IMR-90 (cell line): Measurements from ENCODE around the gene C8A. TPM values are rescaled to one million over a fixed set of nuclear protein-coding genes. Genes with fewer than 3 reads are reported as not detected.
A peak's percentile ranks its signal among the peaks of the same experiment; 100 is the strongest.

ENCODE experiments used
- ATAC-seq: fragments of 200-7000 bp; cut with Tn5 transposase; 2 replicates; pipeline ENCODE4 v1.9.1; 2020; ENCODE audit warnings: low read depth, mild to moderate bottlenecking, moderate library complexity
- BruUV-seq: library from RNA; stranded (reverse); fragments of 400-500 nt; replicated peaks from 2 replicates; lab custom pipeline; 2021; lab: Mats Ljungman, UMichigan
- CTCF ChIA-PET: fragments of 300-600 bp; formaldehyde crosslinking; extraction: SDS; loops from one replicate; lab custom pipeline; 2021; ENCODE audit warnings: antibody characterized with exemption; lab: Yijun Ruan, JAX
- POLR2A ChIA-PET: fragments of 300-600 bp; sonication (Branson Sonifier 250); formaldehyde crosslinking; loops from one replicate; lab custom pipeline; 2022; ENCODE audit warnings: antibody characterized with exemption; ENCODE audit not compliant: unreplicated experiment; lab: Charles Lee
- DNase-seq: peaks from one replicate; pipeline ENCODE4 v3.0.0; 2013
- H2AFZ ChIP-seq: replicated peaks from 2 replicates; pipeline ENCODE3; 2013; ENCODE audit warnings: low read length, mild to moderate bottlenecking; ENCODE audit not compliant: poor library complexity
- H2AK5ac ChIP-seq: 2 replicates; pipeline ENCODE4 v1.6.1; 2013; ENCODE audit warnings: low read depth, low read length, inconsistent platforms
- H2AK9ac ChIP-seq: replicated peaks from 2 replicates; pipeline ENCODE3; 2013; ENCODE audit warnings: mild to moderate bottlenecking, low read depth, low read length, moderate library complexity; ENCODE audit not compliant: poor library complexity
- H2BK120ac ChIP-seq: 2 replicates; pipeline ENCODE4 v1.6.1; 2013; ENCODE audit warnings: low read depth, low read length, inconsistent platforms
- H2BK15ac ChIP-seq: 3 replicates; pipeline ENCODE4 v1.6.1; 2013; ENCODE audit warnings: low read depth, low read length, inconsistent platforms
- H2BK20ac ChIP-seq: 2 replicates; pipeline ENCODE4 v1.6.1; 2013; ENCODE audit warnings: low read depth, mild to moderate bottlenecking, inconsistent platforms, low read length, moderate library complexity
- H2BK5ac ChIP-seq: 2 replicates; pipeline ENCODE4 v1.6.1; 2013; ENCODE audit warnings: mild to moderate bottlenecking, low read depth, low read length, inconsistent platforms; ENCODE audit not compliant: poor library complexity, severe bottlenecking
- H3K14ac ChIP-seq: replicated peaks from 2 replicates; pipeline ENCODE4 v1.6.1; 2013; ENCODE audit warnings: low read depth, low read length, inconsistent platforms
- H3K18ac ChIP-seq: 2 replicates; pipeline ENCODE4 v1.6.1; 2013; ENCODE audit warnings: low read depth, low read length, control low read depth
- H3K23ac ChIP-seq: 2 replicates; pipeline ENCODE4 v1.6.1; 2013; ENCODE audit warnings: low read depth, low read length, inconsistent platforms
- H3K27ac ChIP-seq: 2 replicates; pipeline ENCODE4 v1.5.1; 2013; ENCODE audit warnings: mild to moderate bottlenecking, control low read depth, low read length; ENCODE audit not compliant: insufficient read depth
- H3K27me3 ChIP-seq: 2 replicates; pipeline ENCODE4 v1.6.1; 2013; ENCODE audit warnings: low read length; ENCODE audit not compliant: control insufficient read depth, insufficient read depth
- H3K36me3 ChIP-seq: 2 replicates; pipeline ENCODE4 v1.6.1; 2013; ENCODE audit warnings: low read length, mixed read lengths; ENCODE audit not compliant: control insufficient read depth, insufficient read depth
- H3K4ac ChIP-seq: 2 replicates; pipeline ENCODE4 v1.6.1; 2013; ENCODE audit warnings: low read depth, low read length, inconsistent platforms
- H3K4me1 ChIP-seq: 2 replicates; pipeline ENCODE4 v1.6.1; 2013; ENCODE audit warnings: low read length, mixed read lengths; ENCODE audit not compliant: control insufficient read depth, insufficient read depth
- H3K4me2 ChIP-seq: 2 replicates; pipeline ENCODE4 v1.6.1; 2013; ENCODE audit warnings: low read depth, mild to moderate bottlenecking, control low read depth, low read length, moderate library complexity
- H3K4me3 ChIP-seq: 2 replicates; pipeline ENCODE4 v1.5.1; 2013; ENCODE audit warnings: low read depth, mild to moderate bottlenecking, control low read depth, low read length, moderate library complexity; ENCODE audit not compliant: insufficient read depth
- H3K56ac ChIP-seq: 2 replicates; pipeline ENCODE4 v1.6.1; 2013; ENCODE audit warnings: low read length, inconsistent platforms; ENCODE audit not compliant: insufficient read depth; ENCODE audit errors: extremely low read depth
- H3K79me1 ChIP-seq, 2 experiments: 2 replicates each; pipeline ENCODE4 v1.6.1; 2013; ENCODE audit warnings: low read length in 2 of 2, inconsistent platforms in 1 of 2, low read depth in 1 of 2
- H3K9ac ChIP-seq: 2 replicates; pipeline ENCODE4 v1.6.1; 2013; ENCODE audit warnings: low read depth, low read length, control low read depth
- H3K9me1 ChIP-seq: 2 replicates; pipeline ENCODE4 v1.6.1; 2013; ENCODE audit warnings: low read length, inconsistent platforms; ENCODE audit not compliant: insufficient read depth
- H3K9me3 ChIP-seq: 2 replicates; pipeline ENCODE4 v1.6.1; 2013; ENCODE audit warnings: low read length; ENCODE audit not compliant: control insufficient read depth, insufficient read depth
- H4K20me1 ChIP-seq: 2 replicates; pipeline ENCODE4 v1.6.1; 2013; ENCODE audit warnings: low read length, inconsistent platforms; ENCODE audit not compliant: insufficient read depth
- H4K5ac ChIP-seq: 2 replicates; pipeline ENCODE4 v1.6.1; 2013; ENCODE audit warnings: mild to moderate bottlenecking, low read depth, low read length, control low read depth
- H4K8ac ChIP-seq, 2 experiments: 2 replicates each; pipeline ENCODE4 v1.6.1; 2013; ENCODE audit warnings: low read depth in 2 of 2, low read length in 2 of 2, control low read depth in 1 of 2, inconsistent platforms in 1 of 2
- H4K91ac ChIP-seq: 2 replicates; pipeline ENCODE4 v1.6.1; 2013; ENCODE audit warnings: low read depth, low read length, inconsistent platforms; ENCODE audit not compliant: insufficient read depth
- FOS ChIP-seq: fragments of 150-350 bp; IDR thresholded peaks from 2 replicates; pipeline ENCODE4 v1.6.1; 2016; ENCODE audit warnings: low read depth, low read length
- WGBS, 2 experiments: methylation state at CpG; one replicate each; pipeline versions ENCODE4 v1.1.5 to v1.1.7; 2013; ENCODE audit warnings: missing lambda C conversion rate in 2 of 2; ENCODE audit not compliant: insufficient read length in 1 of 2; ENCODE audit errors: extremely low coverage in 2 of 2; 5-methylcytosine and 5-hydroxymethylcytosine counted together
- dilution Hi-C: fragments of 300-500 bp; cut with HindIII; formaldehyde crosslinking; loops from one replicate; pipeline ENCODE4 v1.14.3; 2018; ENCODE audit warnings: low sequenced_read_pairs; ENCODE audit not compliant: unreplicated experiment
- in situ Hi-C: fragments of 300-500 bp; cut with MboI; formaldehyde crosslinking; loops from 3 replicates; pipeline ENCODE4 v1.14.3; 2019; ENCODE audit warnings: low sequenced_read_pairs, inconsistent platforms, mixed read lengths
- intact Hi-C: fragments of 100-400 bp; cut with micrococcal nuclease; formaldehyde crosslinking; loops from 2 replicates; pipeline ENCODE4 v1.10.0; 2022
- polyA plus RNA-seq, 3 experiments: library from polyadenylated mRNA; depleted of rRNA; stranded (reverse); fragments of >200 nt; gene quantifications; 2 replicates each; pipeline ENCODE4 v1.2.3, GENCODE V29; 2012; ENCODE audit warnings: low replicate concordance in 1 of 3
- total RNA-seq: library from RNA; depleted of rRNA; stranded (reverse); fragments of >200 nt; gene quantifications from 2 replicates; pipeline ENCODE4 v1.2.3, GENCODE V29; 2012

Gene C8A
- total and polyA plus RNA-seq, 2 of the 4 experiments (the other 2 are of a cell fraction), result not detected

DNA sequence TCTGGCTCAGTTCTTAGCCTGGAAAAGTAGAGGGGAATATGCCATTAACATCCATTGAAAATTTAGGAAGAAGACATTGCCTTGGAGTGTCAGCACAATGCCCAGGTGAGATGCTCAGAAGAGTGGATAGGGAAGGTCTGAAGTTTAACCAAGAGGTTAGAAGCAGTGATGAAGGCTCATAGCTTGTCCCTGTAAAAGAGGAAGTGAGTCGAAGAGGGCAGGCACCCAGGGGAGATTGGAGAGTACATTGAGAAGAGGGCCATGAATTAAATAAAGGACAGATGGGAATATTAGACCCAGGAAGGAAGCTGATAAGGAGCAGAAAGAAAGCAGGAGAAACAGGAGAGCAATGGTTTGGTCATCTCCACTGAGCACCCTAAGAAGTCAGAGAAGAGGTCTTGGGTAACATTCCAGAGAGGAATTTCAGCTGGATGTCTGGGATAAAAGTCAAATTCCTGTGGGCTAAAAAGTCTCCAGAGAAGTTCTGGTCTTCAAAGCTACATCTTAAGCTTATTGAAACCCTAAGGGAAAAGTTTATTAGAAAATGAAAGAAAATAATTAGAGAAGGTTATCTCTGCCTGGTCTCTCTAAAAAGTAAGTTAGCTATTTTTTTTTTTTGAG is 93.9 kb downstream of the C8A start:
- H4K91ac ChIP-seq, result no peak overlapping the region
- no peak overlapping the region for H3K56ac ChIP-seq
- H3K4me2 ChIP-seq, result no peak overlapping the region
- no peak overlapping the region for H3K23ac ChIP-seq
- H3K4me1 ChIP-seq, result peaks cover 3% of the 10 kb centered on the region; the same call in 1 of the 2 replicates
- DNase-seq, result peak; percentile 6
- BruUV-seq, result no TSS peak
- no peak overlapping the region for H2BK120ac ChIP-seq
- ATAC-seq, result peak; percentile 62
- no peak overlapping the region for H2AK5ac ChIP-seq
- no peaks in the 10 kb centered on the region for H3K9me3 ChIP-seq
- in situ Hi-C loops (no loop called here), intact Hi-C loops (no loop called here), dilution Hi-C loops (no loop called here)
- no peak overlapping the region for H3K9ac ChIP-seq
- no peaks in the 10 kb centered on the region for H3K9me1 ChIP-seq
- no peak overlapping the region for H2BK20ac ChIP-seq
- no peaks in the 10 kb centered on the region for H3K79me1 ChIP-seq
- no peak overlapping the region for H2BK15ac ChIP-seq
- ChIA-PET POLR2A (interaction anchor here (0.5 to 0.6 kb wide), 2 partner anchors 15 to 327 kb away, joined by 3 read pairs; no protein-coding TSS in a partner anchor), CTCF (interaction anchor here (0.6 kb wide), 2 partner anchors 112 to 119 kb away, joined by 3 to 4 read pairs; no protein-coding TSS in a partner anchor)
- TF ChIP-seq FOS, result no peak
- WGBS, 2 experiments, result no CpG with 5 or more reads among the region's 1 CpG
- no peak overlapping the region for H4K5ac ChIP-seq
- H2AFZ ChIP-seq, result no peak overlapping the region
- no peaks in the 10 kb centered on the region for H3K36me3 ChIP-seq
- H3K27me3 ChIP-seq, result peaks cover 3% of the 10 kb centered on the region
- no peak overlapping the region for H4K8ac ChIP-seq
- no peak overlapping the region for H3K18ac ChIP-seq
- no peaks in the 10 kb centered on the region for H4K20me1 ChIP-seq
- H2AK9ac ChIP-seq, result no peak overlapping the region
- no peak overlapping the region for H3K27ac ChIP-seq
- H3K4me3 ChIP-seq, result no peak overlapping the region
- no peak overlapping the region for H2BK5ac ChIP-seq
- no peak overlapping the region for H3K14ac ChIP-seq
- H3K4ac ChIP-seq, result no peak overlapping the region
